GM12865 (cell line): ENCODE measurements around the gene MAML3.

Source experiments
- DNase-seq: peaks from one replicate; pipeline ENCODE4 v3.0.0; 2010; ENCODE audit warnings: low read depth
- H3K4me3 ChIP-seq: 2 replicates; pipeline ENCODE4 v1.5.1; 2011; ENCODE audit warnings: mild to moderate bottlenecking, low read depth, low read length, control low read depth
- CTCF ChIP-seq: IDR thresholded peaks from 2 replicates; pipeline ENCODE4 v1.5.1; 2011; ENCODE audit warnings: low read length, control low read depth, low read depth, inconsistent platforms; ENCODE audit not compliant: insufficient read depth; ENCODE audit errors: missing control alignments

MAML3 gene

GRCh38 chr4:140186651-140187315 is 32.8 kb upstream of the MAML3 start:
- TF ChIP-seq CTCF: no peak
- DNase-seq: no peak
- no peak overlapping the region for H3K4me3 ChIP-seq

- DNase-seq: no peak
- no peak for TF ChIP-seq CTCF
- H3K4me3 ChIP-seq: no peak overlapping the region
Measured at GRCh38 chr4:140186082-140186438, 32.1 kb upstream of the MAML3 start.

GRCh38 chr4:140185412-140186081 is 31.6 kb upstream of the MAML3 start:
- H3K4me3 ChIP-seq: no peak overlapping the region
- DNase-seq: no peak
- TF ChIP-seq CTCF: no peak

- DNase-seq: no peak
- H3K4me3 ChIP-seq: no peak overlapping the region
- TF ChIP-seq CTCF: no peak
Measured at GRCh38 chr4:140183270-140183669, 29.3 kb upstream of the MAML3 start.

GRCh38 chr4:140180577-140180976 is 26.6 kb upstream of the MAML3 start:
- no peak overlapping the region for H3K4me3 ChIP-seq
- DNase-seq: no peak
- no peak for TF ChIP-seq CTCF

GRCh38 chr4:140176735-140177134 is 22.8 kb upstream of the MAML3 start:
- H3K4me3 ChIP-seq: no peak overlapping the region
- TF ChIP-seq CTCF: no peak
- no peak for DNase-seq

- H3K4me3 ChIP-seq: no peak overlapping the region
- no peak for DNase-seq
- TF ChIP-seq CTCF: no peak
Measured at GRCh38 chr4:140174543-140174942, 20.6 kb upstream of the MAML3 start.
